Measurements from ENCODE around the gene OPN1MW. TPM values are rescaled to one million over a fixed set of nuclear protein-coding genes. Genes with fewer than 3 reads are reported as not detected.
"Not testable (repeated sequence)": the region's sequence is repeated elsewhere in the genome, so short reads cannot be mapped to it uniquely, and the experiment has no call there.

The OPN1MW gene
- total RNA-seq (2021) (not detected in 3 replicates), Bru-seq, nascent RNA (not detected)
- long read RNA-seq, experiment 1: 0 reads
- long read RNA-seq, experiment 2: 0 reads
- long read RNA-seq, experiment 3: 0 reads

- ATAC-seq; H3K36me3 Mint-ChIP-seq; POLR2A ChIA-PET; H3K9me3 Mint-ChIP-seq; H3K4me3 Mint-ChIP-seq; H3K4me1 Mint-ChIP-seq; DNase-seq (ENCODE audit: low spot score); H3K27me3 Mint-ChIP-seq (ENCODE audit: low read depth); CTCF ChIA-PET; H3K27ac Mint-ChIP-seq: not testable (repeated sequence)
These were observed at the start of gene OPN1MW for GRCh38 chrX:154182296-154182695. Gene OPN1MW, plus strand, starts transcription at chrX:154182596. Its CDS starts 82 bp downstream, at chrX:154182678.

GRCh38 chrX:154135458-154136229, 46.8 kb upstream of the OPN1MW start:
- Mint-ChIP-seq H3K27ac (no peak overlapping the region), H3K4me3 (no peak overlapping the region), H3K4me1 (peaks cover 9% of the 10 kb centered on the region), H3K9me3 (no peaks in the 10 kb centered on the region), H3K27me3 (ENCODE audit: low read depth) (peaks cover 16% of the 10 kb centered on the region), H3K36me3 (no peaks in the 10 kb centered on the region)
- DNase-seq (ENCODE audit: low spot score): no peak
- ChIA-PET POLR2A (no interaction called here), CTCF (no interaction called here)
- TF ChIP-seq FOXP1 (CRISPR knock-in tag; IDR thresholded peaks at IDR 0.05; ENCODE audit: borderline replicate concordance) (no peak), ATF6 (CRISPR knock-in tag; IDR thresholded peaks at IDR 0.05) (no peak), ZNF512 (CRISPR knock-in tag; IDR thresholded peaks at IDR 0.05; ENCODE audit: borderline replicate concordance) (no peak), OVOL2 (CRISPR knock-in tag; IDR thresholded peaks at IDR 0.05; ENCODE audit: borderline replicate concordance) (no peak), ZNF219 (CRISPR knock-in tag; IDR thresholded peaks at IDR 0.05; ENCODE audit: borderline replicate concordance) (no peak), ZNF423 (CRISPR knock-in tag; IDR thresholded peaks at IDR 0.05) (no peak), JAZF1 (CRISPR knock-in tag; IDR thresholded peaks at IDR 0.05) (no peak), ZSCAN18 (CRISPR knock-in tag; IDR thresholded peaks at IDR 0.05) (no peak), ZNF121 (CRISPR knock-in tag; IDR thresholded peaks at IDR 0.05) (no peak), SMAD4 (CRISPR knock-in tag; IDR thresholded peaks at IDR 0.05) (no peak), TEAD1 (CRISPR knock-in tag; IDR thresholded peaks at IDR 0.05) (no peak), NFE2L1 (CRISPR knock-in tag; IDR thresholded peaks at IDR 0.05) (no peak), SMAD3 (CRISPR knock-in tag; IDR thresholded peaks at IDR 0.05; ENCODE audit: borderline replicate concordance) (no peak), GRHL2 (CRISPR knock-in tag; IDR thresholded peaks at IDR 0.05; ENCODE audit: insufficient replicate concordance, severe bottlenecking) (no peak), ZNF263 (CRISPR knock-in tag; IDR thresholded peaks at IDR 0.05; ENCODE audit: low read depth) (no peak), KAT7 (CRISPR knock-in tag; IDR thresholded peaks at IDR 0.05; ENCODE audit: borderline replicate concordance) (no peak)
- TF ChIP-seq, protein P1, sequence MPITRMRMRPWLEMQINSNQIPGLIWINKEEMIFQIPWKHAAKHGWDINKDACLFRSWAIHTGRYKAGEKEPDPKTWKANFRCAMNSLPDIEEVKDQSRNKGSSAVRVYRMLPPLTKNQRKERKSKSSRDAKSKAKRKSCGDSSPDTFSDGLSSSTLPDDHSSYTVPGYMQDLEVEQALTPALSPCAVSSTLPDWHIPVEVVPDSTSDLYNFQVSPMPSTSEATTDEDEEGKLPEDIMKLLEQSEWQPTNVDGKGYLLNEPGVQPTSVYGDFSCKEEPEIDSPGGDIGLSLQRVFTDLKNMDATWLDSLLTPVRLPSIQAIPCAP (CRISPR knock-in tag; IDR thresholded peaks at IDR 0.05): no peak
- TF ChIP-seq, protein P2, sequence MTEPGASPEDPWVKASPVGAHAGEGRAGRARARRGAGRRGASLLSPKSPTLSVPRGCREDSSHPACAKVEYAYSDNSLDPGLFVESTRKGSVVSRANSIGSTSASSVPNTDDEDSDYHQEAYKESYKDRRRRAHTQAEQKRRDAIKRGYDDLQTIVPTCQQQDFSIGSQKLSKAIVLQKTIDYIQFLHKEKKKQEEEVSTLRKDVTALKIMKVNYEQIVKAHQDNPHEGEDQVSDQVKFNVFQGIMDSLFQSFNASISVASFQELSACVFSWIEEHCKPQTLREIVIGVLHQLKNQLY (CRISPR knock-in tag; IDR thresholded peaks at IDR 0.05): no peak
- TF ChIP-seq, protein P3, sequence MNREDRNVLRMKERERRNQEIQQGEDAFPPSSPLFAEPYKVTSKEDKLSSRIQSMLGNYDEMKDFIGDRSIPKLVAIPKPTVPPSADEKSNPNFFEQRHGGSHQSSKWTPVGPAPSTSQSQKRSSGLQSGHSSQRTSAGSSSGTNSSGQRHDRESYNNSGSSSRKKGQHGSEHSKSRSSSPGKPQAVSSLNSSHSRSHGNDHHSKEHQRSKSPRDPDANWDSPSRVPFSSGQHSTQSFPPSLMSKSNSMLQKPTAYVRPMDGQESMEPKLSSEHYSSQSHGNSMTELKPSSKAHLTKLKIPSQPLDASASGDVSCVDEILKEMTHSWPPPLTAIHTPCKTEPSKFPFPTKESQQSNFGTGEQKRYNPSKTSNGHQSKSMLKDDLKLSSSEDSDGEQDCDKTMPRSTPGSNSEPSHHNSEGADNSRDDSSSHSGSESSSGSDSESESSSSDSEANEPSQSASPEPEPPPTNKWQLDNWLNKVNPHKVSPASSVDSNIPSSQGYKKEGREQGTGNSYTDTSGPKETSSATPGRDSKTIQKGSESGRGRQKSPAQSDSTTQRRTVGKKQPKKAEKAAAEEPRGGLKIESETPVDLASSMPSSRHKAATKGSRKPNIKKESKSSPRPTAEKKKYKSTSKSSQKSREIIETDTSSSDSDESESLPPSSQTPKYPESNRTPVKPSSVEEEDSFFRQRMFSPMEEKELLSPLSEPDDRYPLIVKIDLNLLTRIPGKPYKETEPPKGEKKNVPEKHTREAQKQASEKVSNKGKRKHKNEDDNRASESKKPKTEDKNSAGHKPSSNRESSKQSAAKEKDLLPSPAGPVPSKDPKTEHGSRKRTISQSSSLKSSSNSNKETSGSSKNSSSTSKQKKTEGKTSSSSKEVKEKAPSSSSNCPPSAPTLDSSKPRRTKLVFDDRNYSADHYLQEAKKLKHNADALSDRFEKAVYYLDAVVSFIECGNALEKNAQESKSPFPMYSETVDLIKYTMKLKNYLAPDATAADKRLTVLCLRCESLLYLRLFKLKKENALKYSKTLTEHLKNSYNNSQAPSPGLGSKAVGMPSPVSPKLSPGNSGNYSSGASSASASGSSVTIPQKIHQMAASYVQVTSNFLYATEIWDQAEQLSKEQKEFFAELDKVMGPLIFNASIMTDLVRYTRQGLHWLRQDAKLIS (CRISPR knock-in tag; IDR thresholded peaks at IDR 0.05; ENCODE audit: borderline replicate concordance): no peak
- no peak for ATAC-seq
